ENCODE results near the gene ANKS6. TPM values are rescaled to one million over a fixed set of nuclear protein-coding genes. Genes with fewer than 3 reads are reported as not detected.

ANKS6 gene
- total and polyA plus RNA-seq, 2 experiments from 2014 or later = 36.9 to 59.0 TPM

DNA sequence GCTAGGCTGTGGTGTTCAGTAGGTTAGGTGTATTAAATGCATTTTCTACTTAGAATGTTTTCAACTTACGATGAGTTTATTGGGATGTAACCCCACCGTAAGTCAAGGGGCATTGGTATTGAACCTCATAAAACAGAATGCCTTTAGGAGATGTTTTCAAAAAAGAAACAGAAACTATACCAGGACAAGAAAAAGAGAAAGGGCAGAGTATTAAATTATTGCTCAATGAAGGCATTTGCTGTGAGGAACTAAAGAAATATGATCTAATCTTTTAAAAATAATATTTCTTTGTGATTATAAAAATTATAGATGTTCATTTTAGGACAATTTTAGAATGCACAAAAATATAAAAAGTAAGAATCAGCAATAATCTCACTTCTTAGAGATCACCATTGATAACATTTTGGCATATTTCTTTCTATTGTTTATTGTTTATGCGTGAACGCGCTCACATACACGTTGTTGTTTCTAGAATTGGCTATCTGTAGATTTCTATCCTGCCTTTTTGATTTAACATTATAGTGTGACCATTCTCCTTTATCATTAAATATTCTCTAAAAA, 19.1 kb upstream of the ANKS6 start:
- Mint-ChIP-seq H3K9me3 (no peaks in the 10 kb centered on the region), H3K27me3 (ENCODE audit: insufficient read depth, low read depth, poor library complexity) (peaks cover 6% of the 10 kb centered on the region), H3K4me3 (no peak overlapping the region), H3K27ac (no peak overlapping the region), H3K36me3 (ENCODE audit: low read depth) (peaks cover 7% of the 10 kb centered on the region), H3K4me1 (no peaks in the 10 kb centered on the region; the same call in 1 of the 3 replicates)
- Histone ChIP-seq H3K4me1 (ENCODE audit: insufficient read depth) (no peaks in the 10 kb centered on the region), H3K36me3 (ENCODE audit: insufficient read depth) (no peaks in the 10 kb centered on the region), H3K79me2 (replicated peaks; ENCODE audit: insufficient read depth) (no peaks in the 10 kb centered on the region), H3K4me2 (no peak overlapping the region), H3K27ac (ENCODE audit: low read depth) (no peak overlapping the region), H4K20me1 (replicated peaks; ENCODE audit: insufficient read depth) (peaks cover 3% of the 10 kb centered on the region; the same call in 1 of the 2 replicates), H3K9me2 (ENCODE audit: insufficient read depth) (no peaks in the 10 kb centered on the region), H3F3A (replicated peaks; ENCODE audit: low read depth) (no peaks in the 10 kb centered on the region), H3K27me3 (ENCODE audit: insufficient read depth) (no peaks in the 10 kb centered on the region), H2AFZ (no peak overlapping the region), H3K4me3 (no peak overlapping the region)
- no peak for ATAC-seq
- no peak for TF ChIP-seq ZNF114 (CRISPR knock-in tag; IDR thresholded peaks at IDR 0.05)
- TF ChIP-seq, protein P1, sequence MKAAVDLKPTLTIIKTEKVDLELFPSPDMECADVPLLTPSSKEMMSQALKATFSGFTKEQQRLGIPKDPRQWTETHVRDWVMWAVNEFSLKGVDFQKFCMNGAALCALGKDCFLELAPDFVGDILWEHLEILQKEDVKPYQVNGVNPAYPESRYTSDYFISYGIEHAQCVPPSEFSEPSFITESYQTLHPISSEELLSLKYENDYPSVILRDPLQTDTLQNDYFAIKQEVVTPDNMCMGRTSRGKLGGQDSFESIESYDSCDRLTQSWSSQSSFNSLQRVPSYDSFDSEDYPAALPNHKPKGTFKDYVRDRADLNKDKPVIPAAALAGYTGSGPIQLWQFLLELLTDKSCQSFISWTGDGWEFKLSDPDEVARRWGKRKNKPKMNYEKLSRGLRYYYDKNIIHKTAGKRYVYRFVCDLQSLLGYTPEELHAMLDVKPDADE (IDR thresholded peaks at IDR 0.05) = no peak
- TF ChIP-seq, protein P2, sequence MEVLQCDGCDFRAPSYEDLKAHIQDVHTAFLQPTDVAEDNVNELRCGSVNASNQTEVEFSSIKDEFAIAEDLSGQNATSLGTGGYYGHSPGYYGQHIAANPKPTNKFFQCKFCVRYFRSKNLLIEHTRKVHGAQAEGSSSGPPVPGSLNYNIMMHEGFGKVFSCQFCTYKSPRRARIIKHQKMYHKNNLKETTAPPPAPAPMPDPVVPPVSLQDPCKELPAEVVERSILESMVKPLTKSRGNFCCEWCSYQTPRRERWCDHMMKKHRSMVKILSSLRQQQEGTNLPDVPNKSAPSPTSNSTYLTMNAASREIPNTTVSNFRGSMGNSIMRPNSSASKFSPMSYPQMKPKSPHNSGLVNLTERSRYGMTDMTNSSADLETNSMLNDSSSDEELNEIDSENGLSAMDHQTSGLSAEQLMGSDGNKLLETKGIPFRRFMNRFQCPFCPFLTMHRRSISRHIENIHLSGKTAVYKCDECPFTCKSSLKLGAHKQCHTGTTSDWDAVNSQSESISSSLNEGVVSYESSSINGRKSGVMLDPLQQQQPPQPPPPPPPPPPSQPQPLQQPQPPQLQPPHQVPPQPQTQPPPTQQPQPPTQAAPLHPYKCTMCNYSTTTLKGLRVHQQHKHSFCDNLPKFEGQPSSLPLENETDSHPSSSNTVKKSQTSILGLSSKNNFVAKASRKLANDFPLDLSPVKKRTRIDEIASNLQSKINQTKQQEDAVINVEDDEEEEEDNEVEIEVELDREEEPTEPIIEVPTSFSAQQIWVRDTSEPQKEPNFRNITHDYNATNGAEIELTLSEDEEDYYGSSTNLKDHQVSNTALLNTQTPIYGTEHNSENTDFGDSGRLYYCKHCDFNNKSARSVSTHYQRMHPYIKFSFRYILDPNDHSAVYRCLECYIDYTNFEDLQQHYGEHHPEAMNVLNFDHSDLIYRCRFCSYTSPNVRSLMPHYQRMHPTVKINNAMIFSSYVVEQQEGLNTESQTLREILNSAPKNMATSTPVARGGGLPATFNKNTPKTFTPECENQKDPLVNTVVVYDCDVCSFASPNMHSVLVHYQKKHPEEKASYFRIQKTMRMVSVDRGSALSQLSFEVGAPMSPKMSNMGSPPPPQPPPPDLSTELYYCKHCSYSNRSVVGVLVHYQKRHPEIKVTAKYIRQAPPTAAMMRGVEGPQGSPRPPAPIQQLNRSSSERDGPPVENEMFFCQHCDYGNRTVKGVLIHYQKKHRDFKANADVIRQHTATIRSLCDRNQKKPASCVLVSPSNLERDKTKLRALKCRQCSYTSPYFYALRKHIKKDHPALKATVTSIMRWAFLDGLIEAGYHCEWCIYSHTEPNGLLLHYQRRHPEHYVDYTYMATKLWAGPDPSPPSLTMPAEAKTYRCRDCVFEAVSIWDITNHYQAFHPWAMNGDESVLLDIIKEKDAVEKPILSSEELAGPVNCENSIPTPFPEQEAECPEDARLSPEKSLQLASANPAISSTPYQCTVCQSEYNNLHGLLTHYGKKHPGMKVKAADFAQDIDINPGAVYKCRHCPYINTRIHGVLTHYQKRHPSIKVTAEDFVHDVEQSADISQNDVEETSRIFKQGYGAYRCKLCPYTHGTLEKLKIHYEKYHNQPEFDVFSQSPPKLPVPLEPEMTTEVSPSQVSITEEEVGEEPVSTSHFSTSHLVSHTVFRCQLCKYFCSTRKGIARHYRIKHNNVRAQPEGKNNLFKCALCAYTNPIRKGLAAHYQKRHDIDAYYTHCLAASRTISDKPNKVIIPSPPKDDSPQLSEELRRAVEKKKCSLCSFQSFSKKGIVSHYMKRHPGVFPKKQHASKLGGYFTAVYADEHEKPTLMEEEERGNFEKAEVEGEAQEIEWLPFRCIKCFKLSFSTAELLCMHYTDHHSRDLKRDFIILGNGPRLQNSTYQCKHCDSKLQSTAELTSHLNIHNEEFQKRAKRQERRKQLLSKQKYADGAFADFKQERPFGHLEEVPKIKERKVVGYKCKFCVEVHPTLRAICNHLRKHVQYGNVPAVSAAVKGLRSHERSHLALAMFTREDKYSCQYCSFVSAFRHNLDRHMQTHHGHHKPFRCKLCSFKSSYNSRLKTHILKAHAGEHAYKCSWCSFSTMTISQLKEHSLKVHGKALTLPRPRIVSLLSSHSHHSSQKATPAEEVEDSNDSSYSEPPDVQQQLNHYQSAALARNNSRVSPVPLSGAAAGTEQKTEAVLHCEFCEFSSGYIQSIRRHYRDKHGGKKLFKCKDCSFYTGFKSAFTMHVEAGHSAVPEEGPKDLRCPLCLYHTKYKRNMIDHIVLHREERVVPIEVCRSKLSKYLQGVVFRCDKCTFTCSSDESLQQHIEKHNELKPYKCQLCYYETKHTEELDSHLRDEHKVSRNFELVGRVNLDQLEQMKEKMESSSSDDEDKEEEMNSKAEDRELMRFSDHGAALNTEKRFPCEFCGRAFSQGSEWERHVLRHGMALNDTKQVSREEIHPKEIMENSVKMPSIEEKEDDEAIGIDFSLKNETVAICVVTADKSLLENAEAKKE (CRISPR knock-in tag; IDR thresholded peaks at IDR 0.05) = no peak
- TF ChIP-seq, protein P3, sequence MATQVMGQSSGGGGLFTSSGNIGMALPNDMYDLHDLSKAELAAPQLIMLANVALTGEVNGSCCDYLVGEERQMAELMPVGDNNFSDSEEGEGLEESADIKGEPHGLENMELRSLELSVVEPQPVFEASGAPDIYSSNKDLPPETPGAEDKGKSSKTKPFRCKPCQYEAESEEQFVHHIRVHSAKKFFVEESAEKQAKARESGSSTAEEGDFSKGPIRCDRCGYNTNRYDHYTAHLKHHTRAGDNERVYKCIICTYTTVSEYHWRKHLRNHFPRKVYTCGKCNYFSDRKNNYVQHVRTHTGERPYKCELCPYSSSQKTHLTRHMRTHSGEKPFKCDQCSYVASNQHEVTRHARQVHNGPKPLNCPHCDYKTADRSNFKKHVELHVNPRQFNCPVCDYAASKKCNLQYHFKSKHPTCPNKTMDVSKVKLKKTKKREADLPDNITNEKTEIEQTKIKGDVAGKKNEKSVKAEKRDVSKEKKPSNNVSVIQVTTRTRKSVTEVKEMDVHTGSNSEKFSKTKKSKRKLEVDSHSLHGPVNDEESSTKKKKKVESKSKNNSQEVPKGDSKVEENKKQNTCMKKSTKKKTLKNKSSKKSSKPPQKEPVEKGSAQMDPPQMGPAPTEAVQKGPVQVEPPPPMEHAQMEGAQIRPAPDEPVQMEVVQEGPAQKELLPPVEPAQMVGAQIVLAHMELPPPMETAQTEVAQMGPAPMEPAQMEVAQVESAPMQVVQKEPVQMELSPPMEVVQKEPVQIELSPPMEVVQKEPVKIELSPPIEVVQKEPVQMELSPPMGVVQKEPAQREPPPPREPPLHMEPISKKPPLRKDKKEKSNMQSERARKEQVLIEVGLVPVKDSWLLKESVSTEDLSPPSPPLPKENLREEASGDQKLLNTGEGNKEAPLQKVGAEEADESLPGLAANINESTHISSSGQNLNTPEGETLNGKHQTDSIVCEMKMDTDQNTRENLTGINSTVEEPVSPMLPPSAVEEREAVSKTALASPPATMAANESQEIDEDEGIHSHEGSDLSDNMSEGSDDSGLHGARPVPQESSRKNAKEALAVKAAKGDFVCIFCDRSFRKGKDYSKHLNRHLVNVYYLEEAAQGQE (IDR thresholded peaks at IDR 0.05; ENCODE audit: unreplicated experiment) = no peak
- no peak for TF ChIP-seq ZNF331 (CRISPR knock-in tag; IDR thresholded peaks at IDR 0.05; ENCODE audit: low read depth)
- no peak for TF ChIP-seq EZH2 (IDR thresholded peaks at IDR 0.05; ENCODE audit: low read depth, unreplicated experiment)
- no peak for TF ChIP-seq CREB1 (CRISPR knock-in tag; IDR thresholded peaks at IDR 0.05; ENCODE audit: low read depth)
- TF ChIP-seq NANOG (IDR thresholded peaks at IDR 0.05; ENCODE audit: borderline replicate concordance) = no peak
- no peak for TF ChIP-seq JUNB (IDR thresholded peaks at IDR 0.05; ENCODE audit: unreplicated experiment)
- TF ChIP-seq EZH2phosphoT487 (IDR thresholded peaks at IDR 0.05; ENCODE audit: unreplicated experiment) = no peak
- TF ChIP-seq POLR2AphosphoS5 (IDR thresholded peaks at IDR 0.05; ENCODE audit: low read depth) = no peak
- no peak for DNase-seq (ENCODE audit: low spot score)
